SK-N-SH (cell line): Measurements from ENCODE around the gene ABHD16B.
"Not testable (repeated sequence)": the region's sequence is repeated elsewhere in the genome, so short reads cannot be mapped to it uniquely, and the experiment has no call there.

Source experiments
- CHD2 ChIP-seq: fragments of 150-350 bp; IDR thresholded peaks from 2 replicates; pipeline ENCODE4 v1.6.1; 2018; ENCODE audit warnings: low read length; ENCODE audit not compliant: partially characterized antibody
- EZH2phosphoT487 ChIP-seq: fragments of 200-600 bp; sonication (generic); IDR thresholded peaks from 2 replicates; pipeline ENCODE4 v1.6.1; 2017; ENCODE audit warnings: low read depth, mixed run types, mild to moderate bottlenecking, antibody characterized with exemption, moderate library complexity, borderline replicate concordance
- FOXM1 ChIP-seq: IDR thresholded peaks from 2 replicates; pipeline ENCODE4 v1.4.0; 2012; ENCODE audit warnings: low read depth, mild to moderate bottlenecking
- GABPA ChIP-seq: IDR thresholded peaks from 2 replicates; pipeline ENCODE4 v1.4.0; 2012; ENCODE audit warnings: low read depth, mild to moderate bottlenecking
- SMC3 ChIP-seq: IDR thresholded peaks from 2 replicates; pipeline ENCODE4 v1.6.1; 2012; ENCODE audit warnings: low read depth, low read length, improper control_type of control experiment
- TF ChIP-seq, protein P1 (sequence below): IDR thresholded peaks from 2 replicates; pipeline ENCODE4 v1.4.0; 2012; ENCODE audit warnings: low read depth, borderline replicate concordance
- TF ChIP-seq, protein P2 (sequence below): IDR thresholded peaks from 2 replicates; pipeline ENCODE4 v1.6.1; 2012; ENCODE audit warnings: mild to moderate bottlenecking, low read depth, low read length, moderate library complexity
- TF ChIP-seq, protein P3 (sequence below): fragments of 200-600 bp; sonication (generic); IDR thresholded peaks from 2 replicates; pipeline ENCODE4 v1.6.1; 2017; ENCODE audit warnings: antibody characterized with exemption, mild to moderate bottlenecking, moderate library complexity
- TF ChIP-seq, protein P4 (sequence below): fragments of 150-350 bp; IDR thresholded peaks from 2 replicates; pipeline ENCODE4 v1.6.1; 2017; ENCODE audit warnings: antibody characterized with exemption, low read length, low read depth, borderline replicate concordance

DNA sequence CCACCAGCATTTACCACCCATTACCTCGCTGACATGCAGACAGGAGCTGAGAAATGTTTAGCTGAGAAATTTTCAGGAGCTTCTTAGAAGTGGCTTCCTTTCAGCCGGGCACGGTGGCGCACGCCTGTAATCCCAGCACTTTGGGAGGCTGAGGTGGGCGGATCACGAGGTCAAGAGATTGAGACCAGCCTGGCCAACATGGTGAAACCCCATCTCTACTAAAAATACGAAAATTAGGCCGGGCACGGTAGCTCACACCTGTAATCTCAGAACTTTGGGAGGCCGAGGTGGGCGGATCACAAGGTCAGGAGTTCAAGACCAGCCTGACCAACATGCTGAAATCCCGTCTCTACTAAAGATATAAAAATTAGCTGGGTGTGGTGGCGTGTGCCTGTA is 9.8 kb upstream of the ABHD16B start:
- TF ChIP-seq, protein P1, sequence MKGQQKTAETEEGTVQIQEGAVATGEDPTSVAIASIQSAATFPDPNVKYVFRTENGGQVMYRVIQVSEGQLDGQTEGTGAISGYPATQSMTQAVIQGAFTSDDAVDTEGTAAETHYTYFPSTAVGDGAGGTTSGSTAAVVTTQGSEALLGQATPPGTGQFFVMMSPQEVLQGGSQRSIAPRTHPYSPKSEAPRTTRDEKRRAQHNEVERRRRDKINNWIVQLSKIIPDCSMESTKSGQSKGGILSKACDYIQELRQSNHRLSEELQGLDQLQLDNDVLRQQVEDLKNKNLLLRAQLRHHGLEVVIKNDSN: not testable (repeated sequence)
- TF ChIP-seq, protein P2, sequence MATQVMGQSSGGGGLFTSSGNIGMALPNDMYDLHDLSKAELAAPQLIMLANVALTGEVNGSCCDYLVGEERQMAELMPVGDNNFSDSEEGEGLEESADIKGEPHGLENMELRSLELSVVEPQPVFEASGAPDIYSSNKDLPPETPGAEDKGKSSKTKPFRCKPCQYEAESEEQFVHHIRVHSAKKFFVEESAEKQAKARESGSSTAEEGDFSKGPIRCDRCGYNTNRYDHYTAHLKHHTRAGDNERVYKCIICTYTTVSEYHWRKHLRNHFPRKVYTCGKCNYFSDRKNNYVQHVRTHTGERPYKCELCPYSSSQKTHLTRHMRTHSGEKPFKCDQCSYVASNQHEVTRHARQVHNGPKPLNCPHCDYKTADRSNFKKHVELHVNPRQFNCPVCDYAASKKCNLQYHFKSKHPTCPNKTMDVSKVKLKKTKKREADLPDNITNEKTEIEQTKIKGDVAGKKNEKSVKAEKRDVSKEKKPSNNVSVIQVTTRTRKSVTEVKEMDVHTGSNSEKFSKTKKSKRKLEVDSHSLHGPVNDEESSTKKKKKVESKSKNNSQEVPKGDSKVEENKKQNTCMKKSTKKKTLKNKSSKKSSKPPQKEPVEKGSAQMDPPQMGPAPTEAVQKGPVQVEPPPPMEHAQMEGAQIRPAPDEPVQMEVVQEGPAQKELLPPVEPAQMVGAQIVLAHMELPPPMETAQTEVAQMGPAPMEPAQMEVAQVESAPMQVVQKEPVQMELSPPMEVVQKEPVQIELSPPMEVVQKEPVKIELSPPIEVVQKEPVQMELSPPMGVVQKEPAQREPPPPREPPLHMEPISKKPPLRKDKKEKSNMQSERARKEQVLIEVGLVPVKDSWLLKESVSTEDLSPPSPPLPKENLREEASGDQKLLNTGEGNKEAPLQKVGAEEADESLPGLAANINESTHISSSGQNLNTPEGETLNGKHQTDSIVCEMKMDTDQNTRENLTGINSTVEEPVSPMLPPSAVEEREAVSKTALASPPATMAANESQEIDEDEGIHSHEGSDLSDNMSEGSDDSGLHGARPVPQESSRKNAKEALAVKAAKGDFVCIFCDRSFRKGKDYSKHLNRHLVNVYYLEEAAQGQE: not testable (repeated sequence)
- TF ChIP-seq, protein P3, sequence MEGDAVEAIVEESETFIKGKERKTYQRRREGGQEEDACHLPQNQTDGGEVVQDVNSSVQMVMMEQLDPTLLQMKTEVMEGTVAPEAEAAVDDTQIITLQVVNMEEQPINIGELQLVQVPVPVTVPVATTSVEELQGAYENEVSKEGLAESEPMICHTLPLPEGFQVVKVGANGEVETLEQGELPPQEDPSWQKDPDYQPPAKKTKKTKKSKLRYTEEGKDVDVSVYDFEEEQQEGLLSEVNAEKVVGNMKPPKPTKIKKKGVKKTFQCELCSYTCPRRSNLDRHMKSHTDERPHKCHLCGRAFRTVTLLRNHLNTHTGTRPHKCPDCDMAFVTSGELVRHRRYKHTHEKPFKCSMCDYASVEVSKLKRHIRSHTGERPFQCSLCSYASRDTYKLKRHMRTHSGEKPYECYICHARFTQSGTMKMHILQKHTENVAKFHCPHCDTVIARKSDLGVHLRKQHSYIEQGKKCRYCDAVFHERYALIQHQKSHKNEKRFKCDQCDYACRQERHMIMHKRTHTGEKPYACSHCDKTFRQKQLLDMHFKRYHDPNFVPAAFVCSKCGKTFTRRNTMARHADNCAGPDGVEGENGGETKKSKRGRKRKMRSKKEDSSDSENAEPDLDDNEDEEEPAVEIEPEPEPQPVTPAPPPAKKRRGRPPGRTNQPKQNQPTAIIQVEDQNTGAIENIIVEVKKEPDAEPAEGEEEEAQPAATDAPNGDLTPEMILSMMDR: not testable (repeated sequence)
- not testable (repeated sequence) for TF ChIP-seq CHD2, SMC3, FOXM1, GABPA, EZH2phosphoT487
- TF ChIP-seq, protein P4, sequence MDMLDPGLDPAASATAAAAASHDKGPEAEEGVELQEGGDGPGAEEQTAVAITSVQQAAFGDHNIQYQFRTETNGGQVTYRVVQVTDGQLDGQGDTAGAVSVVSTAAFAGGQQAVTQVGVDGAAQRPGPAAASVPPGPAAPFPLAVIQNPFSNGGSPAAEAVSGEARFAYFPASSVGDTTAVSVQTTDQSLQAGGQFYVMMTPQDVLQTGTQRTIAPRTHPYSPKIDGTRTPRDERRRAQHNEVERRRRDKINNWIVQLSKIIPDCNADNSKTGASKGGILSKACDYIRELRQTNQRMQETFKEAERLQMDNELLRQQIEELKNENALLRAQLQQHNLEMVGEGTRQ: not testable (repeated sequence)
